ENCODE measurements around the gene CNIH1. TPM values are rescaled to one million over a fixed set of nuclear protein-coding genes. Genes with fewer than 3 reads are reported as not detected.

Gene CNIH1
- 111 and 121 TPM in 2 replicates for total RNA-seq (ENCODE audit: low replicate concordance)
- long read RNA-seq, full-length matches to known transcripts = 154 of 161 reads
- long read RNA-seq, partial matches to known transcripts = 1 of 161 reads
- long read RNA-seq, other reads (novel, unspliced or antisense) = 6 of 161 reads

- H3K36me3 Mint-ChIP-seq = peaks cover 16% of the 10 kb centered on the region
- peak within 1 kb of the TSS; percentile 95 for H3K27ac Mint-ChIP-seq
- H3K4me1 Mint-ChIP-seq (ENCODE audit: unreplicated experiment) = peaks cover 60% of the 10 kb centered on the region
- peak; percentile 95 for TF ChIP-seq CTCF (conservative IDR thresholded peaks at IDR 0.05)
- H3K4me3 Mint-ChIP-seq = peak within 1 kb of the TSS; percentile 96
- DNase-seq (ENCODE audit: extremely low spot score, unreplicated experiment) = peak; percentile 97
- no peaks in the 10 kb centered on the region for H3K27me3 Mint-ChIP-seq
- H3K9me3 Mint-ChIP-seq = no peaks in the 10 kb centered on the region
These were observed at the start of gene CNIH1 for GRCh38 chr14:54440873-54441868. CNIH1 (minus strand) TSS chr14:54441374; CDS start chr14:54441327, 47 bp downstream.

GRCh38 chr14:54490445-54491175 lies 49.4 kb upstream of the CNIH1 start:
- peaks cover 7% of the 10 kb centered on the region for H3K36me3 Mint-ChIP-seq
- H3K4me3 Mint-ChIP-seq = peak overlapping the region; percentile 86
- no peak for TF ChIP-seq CTCF (conservative IDR thresholded peaks at IDR 0.05)
- H3K27me3 Mint-ChIP-seq = no peaks in the 10 kb centered on the region
- H3K4me1 Mint-ChIP-seq (ENCODE audit: unreplicated experiment) = peaks cover 33% of the 10 kb centered on the region
- no peaks in the 10 kb centered on the region for H3K9me3 Mint-ChIP-seq
- H3K27ac Mint-ChIP-seq = peak overlapping the region; percentile 96
- DNase-seq (ENCODE audit: extremely low spot score, unreplicated experiment) = no peak

GRCh38 chr14:54489731-54490444 lies 48.7 kb upstream of the CNIH1 start:
- no peaks in the 10 kb centered on the region for H3K27me3 Mint-ChIP-seq
- TF ChIP-seq CTCF (conservative IDR thresholded peaks at IDR 0.05) = no peak
- no peak for DNase-seq (ENCODE audit: extremely low spot score, unreplicated experiment)
- H3K4me1 Mint-ChIP-seq (ENCODE audit: unreplicated experiment) = peaks cover 38% of the 10 kb centered on the region
- H3K27ac Mint-ChIP-seq = peak overlapping the region; percentile 96
- H3K9me3 Mint-ChIP-seq = no peaks in the 10 kb centered on the region
- H3K36me3 Mint-ChIP-seq = peaks cover 10% of the 10 kb centered on the region
- peak overlapping the region; percentile 86 for H3K4me3 Mint-ChIP-seq

GRCh38 chr14:54489318-54489683 lies 48.1 kb upstream of the CNIH1 start:
- H3K4me3 Mint-ChIP-seq = peak overlapping the region; percentile 86
- no peak for DNase-seq (ENCODE audit: extremely low spot score, unreplicated experiment)
- TF ChIP-seq CTCF (conservative IDR thresholded peaks at IDR 0.05) = no peak
- H3K9me3 Mint-ChIP-seq = no peaks in the 10 kb centered on the region
- H3K4me1 Mint-ChIP-seq (ENCODE audit: unreplicated experiment) = peaks cover 38% of the 10 kb centered on the region
- no peaks in the 10 kb centered on the region for H3K27me3 Mint-ChIP-seq
- H3K27ac Mint-ChIP-seq = peak overlapping the region; percentile 96
- H3K36me3 Mint-ChIP-seq = peaks cover 10% of the 10 kb centered on the region
